Neural progenitor cell (in vitro differentiated cells): Measurements from ENCODE around the gene C6orf141.

Experiments
- EZH2phosphoT487 ChIP-seq: fragments of 200-600 bp; sonication (generic); IDR thresholded peaks from 2 replicates; pipeline ENCODE4 v1.6.1; 2017; ENCODE audit warnings: antibody characterized with exemption
- TF ChIP-seq, protein P1 (sequence below): fragments of 200-600 bp; sonication (generic); IDR thresholded peaks from 2 replicates; pipeline ENCODE4 v1.5.1; 2017; ENCODE audit warnings: antibody characterized with exemption, mild to moderate bottlenecking

- TF ChIP-seq, protein P1, sequence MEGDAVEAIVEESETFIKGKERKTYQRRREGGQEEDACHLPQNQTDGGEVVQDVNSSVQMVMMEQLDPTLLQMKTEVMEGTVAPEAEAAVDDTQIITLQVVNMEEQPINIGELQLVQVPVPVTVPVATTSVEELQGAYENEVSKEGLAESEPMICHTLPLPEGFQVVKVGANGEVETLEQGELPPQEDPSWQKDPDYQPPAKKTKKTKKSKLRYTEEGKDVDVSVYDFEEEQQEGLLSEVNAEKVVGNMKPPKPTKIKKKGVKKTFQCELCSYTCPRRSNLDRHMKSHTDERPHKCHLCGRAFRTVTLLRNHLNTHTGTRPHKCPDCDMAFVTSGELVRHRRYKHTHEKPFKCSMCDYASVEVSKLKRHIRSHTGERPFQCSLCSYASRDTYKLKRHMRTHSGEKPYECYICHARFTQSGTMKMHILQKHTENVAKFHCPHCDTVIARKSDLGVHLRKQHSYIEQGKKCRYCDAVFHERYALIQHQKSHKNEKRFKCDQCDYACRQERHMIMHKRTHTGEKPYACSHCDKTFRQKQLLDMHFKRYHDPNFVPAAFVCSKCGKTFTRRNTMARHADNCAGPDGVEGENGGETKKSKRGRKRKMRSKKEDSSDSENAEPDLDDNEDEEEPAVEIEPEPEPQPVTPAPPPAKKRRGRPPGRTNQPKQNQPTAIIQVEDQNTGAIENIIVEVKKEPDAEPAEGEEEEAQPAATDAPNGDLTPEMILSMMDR: no peak
- no peak for TF ChIP-seq EZH2phosphoT487
Observed at GRCh38 chr6:49543087-49543858, 7.2 kb upstream of the C6orf141 start.
